ENCODE data around the gene CCDC81.
"Not testable (repeated sequence)": the region's sequence is repeated elsewhere in the genome, so short reads cannot be mapped to it uniquely, and the experiment has no call there.

Gene CCDC81

DNA sequence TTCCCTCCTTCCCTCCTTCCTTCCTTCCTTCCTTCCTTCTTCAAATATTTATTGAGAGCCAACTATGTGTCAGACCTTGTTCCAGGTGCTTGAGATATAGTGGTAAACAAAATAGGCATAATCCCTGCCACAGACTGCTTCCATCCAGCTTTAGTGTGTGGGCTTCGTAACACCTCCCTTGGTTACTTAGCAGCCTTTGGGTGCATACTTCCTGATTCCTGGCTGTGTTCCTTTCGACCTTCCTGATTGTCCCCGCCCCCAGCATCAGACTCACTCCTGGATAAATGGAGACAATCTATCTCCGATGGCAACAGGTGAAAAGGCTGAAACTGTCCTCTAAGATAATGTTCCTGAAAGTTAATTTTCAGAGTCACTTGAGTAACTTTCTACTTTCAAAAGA, 13.5 kb downstream of the CCDC81 start:
- no peak for DNase-seq

DNA sequence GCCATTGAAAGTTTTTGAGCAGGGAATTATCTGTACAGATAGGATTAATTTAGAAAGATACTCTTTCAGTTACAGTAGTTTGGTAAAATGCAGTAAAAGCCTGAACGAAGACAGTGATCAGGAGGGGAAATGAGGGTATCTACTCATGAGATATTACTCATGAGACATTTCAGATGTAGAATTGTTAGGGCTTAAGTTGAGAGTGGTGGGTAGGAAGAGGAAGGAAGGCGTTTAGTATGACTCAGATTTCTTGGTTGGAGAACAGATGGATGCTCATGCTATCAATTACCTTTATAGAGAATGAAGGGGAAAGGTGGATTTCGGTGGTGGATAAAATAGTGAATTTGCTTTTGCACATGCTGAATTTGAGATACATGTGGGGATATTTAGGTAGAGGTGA, 15.8 kb downstream of the CCDC81 start:
- no peak for DNase-seq

DNA sequence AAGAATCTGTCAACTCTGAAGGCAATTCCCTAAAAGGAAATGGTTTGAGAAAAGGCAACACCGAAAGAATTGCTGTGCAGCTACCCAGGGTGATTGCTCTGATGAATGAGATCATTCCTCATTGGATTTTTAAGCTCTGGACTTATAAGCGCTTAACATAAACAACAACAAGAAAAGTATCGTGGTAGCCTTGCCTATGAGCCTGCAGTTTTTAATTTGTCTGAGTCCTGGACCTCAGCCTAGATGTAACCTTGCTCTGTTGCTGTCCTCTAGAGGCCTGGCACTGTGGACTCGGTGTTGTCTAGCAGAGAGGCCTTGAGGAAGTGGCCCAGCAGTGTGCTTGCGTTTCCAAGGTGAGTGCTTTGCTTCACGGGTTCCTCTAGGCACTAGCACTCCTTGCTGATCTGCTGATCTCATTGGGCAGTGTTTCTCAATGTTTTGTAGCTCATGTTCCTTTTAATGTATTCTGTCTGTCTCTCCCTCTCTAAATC, 20.4 kb downstream of the CCDC81 start:
- no peak for DNase-seq

DNA sequence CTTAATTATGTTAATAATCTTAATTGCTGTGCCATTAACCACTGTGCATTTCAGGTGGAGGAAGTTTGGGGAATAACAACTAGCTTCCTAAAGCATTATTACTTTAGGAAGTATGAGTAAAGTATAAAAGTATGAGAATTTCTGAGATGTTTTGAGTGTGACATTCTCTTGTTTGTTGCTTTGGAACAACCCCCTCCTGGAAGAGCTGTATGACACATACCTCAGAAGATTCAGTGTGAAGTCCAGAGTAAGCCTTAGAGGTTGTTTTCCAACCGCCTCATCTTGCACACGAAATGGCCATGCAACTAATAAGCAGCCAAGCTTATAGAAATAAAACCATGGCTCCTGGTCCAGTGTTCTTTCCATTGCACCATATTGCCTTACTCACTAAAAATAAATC, 21.7 kb downstream of the CCDC81 start:
- DNase-seq = no peak

DNA sequence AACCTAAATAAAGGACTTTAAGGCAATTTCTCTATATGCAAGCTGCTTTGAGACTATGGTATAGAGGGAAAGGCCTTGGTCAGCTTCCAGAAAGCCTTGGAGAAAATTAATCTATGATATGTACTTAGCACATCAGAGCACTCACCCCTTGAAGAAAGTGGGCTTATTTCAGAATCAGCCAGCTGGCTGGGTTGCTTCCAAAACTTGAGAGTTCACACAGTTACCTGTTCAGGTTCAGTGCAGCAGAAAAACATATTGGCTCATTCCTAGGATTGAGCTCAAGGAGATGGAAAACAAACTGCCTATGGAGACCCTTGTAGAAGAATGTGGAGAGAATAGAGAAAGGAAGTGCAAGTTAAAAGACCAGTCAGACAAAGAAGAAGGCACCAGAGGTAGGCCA, 22.7 kb downstream of the CCDC81 start:
- DNase-seq = no peak

DNA sequence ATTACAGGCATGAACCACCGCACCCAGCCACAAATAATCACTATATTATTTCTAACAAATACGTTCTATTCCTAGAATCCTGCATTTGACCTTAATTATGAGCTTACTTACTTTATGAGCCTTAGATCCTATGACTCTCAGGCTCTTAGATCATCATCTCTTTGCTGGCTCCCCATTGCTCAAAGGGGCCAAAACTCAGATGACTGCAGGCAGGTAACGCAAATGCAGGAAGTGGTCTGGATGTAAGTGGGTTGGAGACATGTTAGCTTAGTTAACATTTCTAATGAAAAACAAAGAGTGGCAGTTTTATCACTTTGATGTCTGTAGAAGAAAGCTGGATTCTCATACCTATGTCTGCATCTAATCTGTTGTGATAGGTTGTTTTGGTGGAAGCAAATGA, 23.4 kb downstream of the CCDC81 start:
- DNase-seq = no peak

DNA sequence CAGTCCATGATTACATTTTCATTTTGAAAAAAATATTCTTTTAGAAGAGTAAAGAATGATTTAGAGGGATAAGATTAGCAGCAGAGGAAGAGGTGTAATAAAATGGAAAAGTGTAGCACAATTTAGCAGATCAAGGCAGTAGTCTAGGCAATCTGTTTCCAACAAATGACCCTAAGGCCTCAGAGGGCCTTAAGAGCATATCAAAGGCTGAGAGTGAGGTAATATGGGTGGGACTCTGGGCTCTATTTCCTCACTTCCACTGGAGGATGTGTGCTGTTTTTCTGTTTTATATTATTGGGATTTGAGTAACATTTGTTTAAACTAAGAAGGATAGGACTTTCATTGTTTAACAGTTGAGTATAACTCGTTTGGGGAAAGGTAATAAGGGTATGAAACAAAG, 28.8 kb downstream of the CCDC81 start:
- DNase-seq = no peak

DNA sequence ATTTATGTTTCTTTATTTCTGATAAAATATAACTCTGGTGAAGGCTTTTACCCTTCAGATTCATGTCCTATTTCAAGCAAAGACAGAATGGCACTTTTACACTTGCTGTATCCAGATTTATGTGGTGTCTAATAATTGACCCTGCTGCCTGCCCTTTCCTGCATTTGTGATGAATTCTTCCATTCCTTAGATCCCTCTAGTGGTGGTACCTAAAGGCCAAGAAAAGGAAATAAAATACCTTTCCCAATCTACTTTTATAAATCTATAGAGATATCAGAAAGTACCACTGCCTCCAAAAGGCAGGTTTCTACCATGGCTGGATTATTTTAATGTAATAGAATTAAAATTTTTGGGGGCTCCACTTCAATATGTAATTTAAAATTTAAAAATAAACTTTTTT, 34.2 kb downstream of the CCDC81 start:
- no peak for DNase-seq

DNA sequence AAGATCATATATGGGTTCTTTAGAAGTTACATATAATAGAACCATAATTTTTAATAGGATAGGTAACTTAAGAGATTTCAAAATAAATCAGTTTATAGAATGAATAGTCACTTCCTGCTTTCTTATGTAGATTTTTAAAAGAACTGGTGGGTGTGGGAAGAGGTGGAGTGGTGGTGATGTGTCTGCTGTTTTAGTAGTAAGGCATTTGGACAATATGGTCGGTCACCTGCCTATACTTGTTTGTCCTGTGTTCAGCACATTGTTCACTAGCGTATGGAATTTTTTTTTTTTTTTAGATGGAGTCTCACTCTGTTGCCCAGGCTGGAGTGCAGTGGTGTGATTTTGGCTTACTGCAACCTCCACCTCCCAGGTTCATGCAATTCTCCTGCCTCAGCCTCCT, 39.3 kb downstream of the CCDC81 start:
- no peak for DNase-seq

DNA sequence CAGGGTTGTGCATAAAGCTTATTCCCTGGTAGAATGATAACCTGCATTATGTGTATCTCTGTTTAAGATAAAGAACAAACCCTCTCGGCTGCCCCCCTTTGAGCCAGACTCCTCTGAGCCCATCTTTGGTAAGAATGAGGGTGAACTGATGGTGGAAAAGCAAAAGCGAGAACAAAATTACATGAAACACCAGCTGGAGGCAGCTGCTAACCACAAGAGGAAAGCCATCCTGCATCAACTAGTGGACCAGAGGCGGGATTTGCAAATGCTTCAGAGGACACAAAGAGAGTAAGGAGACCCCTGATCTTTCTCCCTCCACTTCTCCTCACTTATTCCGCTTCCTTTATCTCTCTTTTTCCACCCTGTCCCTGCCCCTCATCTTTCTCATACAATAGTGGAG, 40.3 kb downstream of the CCDC81 start:
- no peak for DNase-seq

DNA sequence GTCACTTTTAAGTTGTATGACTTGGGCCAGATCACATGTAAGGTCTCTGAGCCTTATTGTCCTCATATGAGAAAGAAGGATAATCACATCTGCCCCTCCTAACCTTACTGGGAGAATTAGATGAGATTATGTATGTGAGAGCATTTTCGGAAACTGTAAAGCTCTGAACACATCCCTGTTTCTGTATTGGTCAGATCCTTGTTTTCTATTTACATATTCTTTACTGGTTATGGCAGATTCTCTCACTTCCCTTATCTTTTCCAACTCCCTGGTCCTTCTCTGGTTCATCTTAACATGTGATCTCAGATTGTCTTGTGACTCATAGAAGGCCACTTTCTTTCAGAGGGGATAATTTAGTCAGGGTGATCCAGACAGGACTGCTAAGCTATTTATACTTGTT, 41.8 kb downstream of the CCDC81 start:
- no peak for DNase-seq

DNA sequence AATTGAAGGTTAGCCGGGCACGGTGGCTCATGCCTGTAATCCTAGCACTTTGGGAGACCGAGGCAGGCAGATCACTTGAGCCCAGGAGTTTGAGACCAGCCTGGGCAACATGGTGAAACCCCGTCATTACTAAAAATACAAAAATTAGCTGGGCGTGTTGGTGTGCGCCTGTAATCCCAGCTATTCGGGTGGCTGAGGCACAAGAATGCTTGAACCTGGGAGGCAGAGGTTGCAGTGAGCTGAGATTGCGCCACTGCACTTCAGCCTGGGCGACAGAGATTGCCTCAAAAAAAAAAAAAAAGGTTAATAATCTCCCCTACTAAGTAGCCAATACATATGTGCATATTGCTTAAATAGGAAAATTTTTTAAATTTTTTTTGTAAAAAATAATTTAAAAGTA, 42.3 kb downstream of the CCDC81 start:
- not testable (repeated sequence) for DNase-seq

DNA sequence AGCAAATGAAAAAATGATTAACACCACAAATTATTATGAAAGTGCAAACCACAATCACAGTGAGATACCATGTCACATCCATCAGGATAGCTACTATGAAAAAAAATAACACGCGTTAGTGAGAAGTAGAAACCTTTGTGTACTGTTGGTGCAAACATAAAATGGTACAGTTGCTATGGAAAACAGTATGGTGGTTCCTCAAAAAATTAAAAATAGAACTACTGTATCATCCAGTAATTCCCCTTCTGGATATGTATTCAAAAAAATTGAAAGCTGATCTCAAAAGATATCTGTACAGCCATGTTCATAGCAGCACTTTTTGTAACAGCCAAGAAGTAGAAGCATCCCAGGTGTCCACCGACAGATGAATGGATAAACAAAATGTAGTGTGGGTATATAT, 43.4 kb downstream of the CCDC81 start:
- DNase-seq = no peak

DNA sequence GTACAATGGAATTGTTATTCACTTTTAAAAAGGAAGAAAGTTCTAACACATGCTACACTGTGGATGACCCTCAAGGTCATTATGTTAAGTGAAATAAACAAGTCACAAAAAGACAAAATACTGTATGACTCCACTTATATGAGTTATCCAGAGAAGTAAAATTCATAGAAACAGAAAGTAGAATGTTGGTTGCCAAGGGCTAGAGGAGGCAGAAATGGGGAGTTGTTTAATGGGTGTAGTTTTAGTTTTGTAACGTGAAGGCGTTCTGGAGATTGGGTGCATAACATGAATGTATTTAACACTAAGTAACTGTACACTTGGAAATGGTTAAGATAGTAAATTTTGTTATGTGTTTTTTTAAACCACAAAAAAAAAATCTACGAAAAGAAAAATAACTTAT, 43.8 kb downstream of the CCDC81 start:
- DNase-seq = no peak

DNA sequence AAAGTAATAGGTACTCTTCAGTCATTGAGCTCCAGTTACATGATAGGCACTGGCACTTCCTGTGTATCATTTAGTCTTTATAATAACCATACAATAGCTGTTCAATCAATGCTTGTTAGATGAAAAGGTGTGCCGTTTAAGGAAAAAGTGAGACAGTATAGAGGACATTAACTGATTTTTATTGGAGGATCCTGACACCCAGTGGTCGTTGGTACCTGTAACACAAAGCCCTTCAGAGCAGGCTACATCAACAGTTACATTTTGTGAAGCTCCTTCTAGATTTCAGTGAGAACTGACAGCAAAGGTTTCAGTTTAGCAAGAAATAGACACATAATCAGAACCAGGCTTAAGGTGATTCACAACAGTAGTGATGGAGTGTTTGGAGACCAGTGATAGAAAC, 44.2 kb downstream of the CCDC81 start:
- no peak for DNase-seq

DNA sequence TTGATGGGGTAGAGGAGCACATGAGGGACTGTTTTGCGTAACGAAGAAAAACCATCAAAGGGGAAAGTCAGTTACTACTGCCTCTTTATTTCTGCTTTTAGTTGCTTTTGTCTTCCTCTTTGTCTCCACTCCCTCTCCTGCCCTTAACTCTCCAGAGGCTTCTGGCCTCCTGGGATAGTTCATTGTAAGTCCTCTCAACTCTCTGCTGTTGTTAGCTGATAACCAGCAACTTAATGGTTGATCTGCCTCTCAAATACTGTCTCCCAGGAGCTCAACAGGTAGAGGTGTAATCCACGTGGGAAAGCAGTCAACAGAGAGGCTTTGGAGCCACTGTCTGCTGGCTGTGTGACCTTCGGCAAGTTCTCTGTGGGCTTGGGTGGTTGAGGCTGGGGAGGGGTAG, 47.3 kb downstream of the CCDC81 start:
- no peak for DNase-seq

DNA sequence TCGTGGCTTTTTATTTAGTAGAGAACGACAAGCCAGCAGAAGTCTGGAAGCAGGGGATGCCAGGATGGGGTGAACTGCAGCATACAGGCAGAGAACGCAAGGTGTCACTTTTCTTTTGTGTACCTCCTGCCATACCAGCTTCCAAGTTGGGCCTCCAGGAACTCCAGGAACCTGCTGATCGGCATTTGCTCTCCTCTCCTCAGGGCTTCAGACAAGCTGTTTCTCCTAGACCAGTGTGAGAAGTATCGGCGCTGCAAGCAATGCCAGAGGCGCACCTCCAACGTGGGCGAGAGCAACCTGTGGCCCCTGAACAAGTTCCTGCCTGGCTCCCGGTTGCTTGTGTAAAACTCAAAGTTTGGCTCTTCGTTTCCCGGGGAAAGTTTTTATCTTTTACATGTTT, 47.7 kb downstream of the CCDC81 start:
- no peak for DNase-seq

DNA sequence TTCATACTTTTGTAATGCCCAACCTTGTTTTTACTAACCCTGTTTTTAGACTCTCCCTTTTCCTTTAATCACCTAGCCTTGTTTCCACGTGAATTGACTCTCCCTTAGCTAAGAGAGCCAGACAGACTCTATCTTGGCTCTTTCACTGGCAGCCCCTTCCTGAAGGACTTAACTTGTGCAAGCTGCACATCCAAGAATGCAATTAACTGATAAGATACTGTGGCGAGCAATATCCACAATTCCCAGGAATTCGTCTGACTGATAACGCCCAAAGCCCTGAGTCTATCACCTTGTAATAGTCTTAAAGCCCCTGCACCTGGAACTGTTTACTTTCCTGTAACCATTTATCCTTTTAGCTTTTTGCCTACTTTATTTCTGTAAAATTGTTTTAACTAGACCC, 48.8 kb downstream of the CCDC81 start:
- not testable (repeated sequence) for DNase-seq

DNA sequence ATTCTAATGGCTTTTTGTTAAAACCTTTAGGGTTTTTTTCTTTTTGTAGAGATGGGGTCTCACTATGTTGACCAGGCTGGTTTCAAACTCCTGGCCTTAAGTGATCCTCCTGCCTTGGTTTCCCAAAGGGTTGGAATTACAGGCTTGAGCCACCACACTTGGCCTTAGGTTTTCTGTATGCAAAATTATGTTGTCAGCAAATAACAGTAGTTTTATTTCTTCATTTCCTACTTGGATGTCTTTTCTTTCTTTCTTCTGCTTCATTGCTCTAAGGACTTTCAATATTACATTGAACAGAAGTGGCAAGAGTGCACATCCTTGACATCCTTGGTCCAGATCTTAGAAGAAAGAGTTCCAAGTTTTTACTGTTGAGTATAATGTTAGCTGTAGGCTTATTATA, 52.8 kb downstream of the CCDC81 start:
- no peak for DNase-seq

DNA sequence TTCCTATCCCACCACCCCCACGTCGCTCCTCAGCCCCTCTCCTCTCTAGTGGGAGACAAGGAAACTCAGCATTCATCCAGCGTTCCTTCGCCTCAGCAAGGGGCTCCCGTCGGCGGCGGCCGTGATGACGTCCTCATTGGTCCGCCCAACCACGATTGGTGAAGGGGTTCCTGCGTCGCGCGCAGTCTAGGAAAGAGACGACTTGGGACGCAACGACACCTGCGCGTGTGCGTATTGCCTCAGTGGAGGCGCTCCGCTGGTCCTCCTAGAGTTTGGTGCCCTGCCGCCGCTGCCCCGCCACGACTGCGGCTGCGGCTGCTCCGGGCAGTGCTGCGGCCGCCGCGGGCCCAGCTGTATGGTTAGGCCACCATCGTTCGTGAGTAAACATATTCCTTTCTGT, 56.6 kb downstream of the CCDC81 start:
- DNase-seq = no peak

DNA sequence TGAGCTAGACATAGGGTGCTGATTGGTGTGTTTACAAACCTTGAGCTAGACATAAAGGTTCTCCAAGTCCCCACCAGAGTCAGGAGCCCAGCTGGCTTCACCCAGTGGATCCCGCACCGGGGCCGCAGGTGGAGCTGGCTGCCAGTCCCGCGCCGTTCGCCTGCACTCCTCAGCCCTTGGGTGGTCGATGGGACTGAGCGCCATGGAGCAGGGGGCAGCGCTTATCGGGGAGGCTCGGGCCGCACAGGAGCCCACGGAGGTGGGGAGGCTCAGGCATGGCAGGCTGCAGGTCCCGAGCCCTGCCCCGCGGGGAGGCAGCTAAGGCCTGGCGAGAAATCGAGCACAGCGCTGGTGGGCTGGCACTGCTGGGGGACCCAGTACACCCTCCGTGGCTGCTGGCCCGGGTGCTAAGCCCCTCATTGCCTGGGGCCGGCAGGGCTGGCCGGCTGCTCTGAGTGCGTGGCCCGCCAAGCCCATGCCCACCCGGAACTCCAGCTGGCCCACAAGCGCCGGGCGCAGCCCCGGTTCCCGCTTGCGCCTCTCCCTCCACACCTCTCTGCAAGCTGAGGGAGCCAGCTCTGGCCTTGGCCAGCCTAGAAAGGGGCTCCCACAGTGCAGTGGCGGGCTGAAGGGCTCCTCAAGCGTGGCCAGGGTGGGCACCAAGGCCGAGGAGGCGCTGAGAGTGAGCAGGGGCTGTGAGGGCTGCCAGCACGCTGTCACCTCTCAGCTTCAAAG, 58.8 kb downstream of the CCDC81 start:
- not testable (repeated sequence) for DNase-seq

DNA sequence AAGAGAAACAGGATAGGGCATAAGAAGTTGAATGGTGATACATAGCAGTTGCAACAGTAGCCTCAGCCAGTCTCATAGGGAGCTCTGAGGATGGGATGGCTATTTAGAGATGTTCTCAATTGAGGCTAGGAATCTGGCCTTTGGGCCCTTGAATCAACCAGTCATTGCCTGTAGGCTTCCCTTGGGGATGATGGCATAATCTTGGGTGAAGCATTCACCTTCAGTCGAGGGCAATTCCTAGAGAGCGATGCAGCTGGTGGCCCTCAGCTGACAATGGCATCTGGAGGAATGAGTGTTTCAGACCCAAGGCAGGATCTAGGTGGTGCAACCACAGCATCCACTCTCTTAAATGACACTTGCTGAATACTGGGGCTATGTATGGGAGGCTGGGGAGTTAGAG, 61.0 kb downstream of the CCDC81 start:
- no peak for DNase-seq

DNA sequence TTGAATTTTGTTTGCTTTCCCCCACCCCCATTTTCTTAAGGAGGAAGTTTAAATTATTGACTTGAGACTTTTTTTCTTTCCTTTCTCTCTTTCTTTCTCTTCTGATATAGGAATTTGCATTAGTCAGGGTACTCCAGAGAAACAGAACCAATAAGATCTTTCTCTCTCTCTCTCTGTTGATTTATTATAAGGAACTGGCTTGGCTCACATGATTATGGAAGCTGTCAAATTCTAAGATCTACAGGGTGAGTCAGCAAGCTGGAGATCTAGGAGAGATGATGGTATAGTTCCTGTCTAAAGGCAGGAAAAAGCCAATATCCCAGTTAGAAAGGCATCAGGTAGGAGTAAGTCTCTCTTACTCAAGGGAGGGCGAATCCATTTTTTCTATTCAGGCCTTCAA, 64.0 kb downstream of the CCDC81 start:
- DNase-seq = no peak

DNA sequence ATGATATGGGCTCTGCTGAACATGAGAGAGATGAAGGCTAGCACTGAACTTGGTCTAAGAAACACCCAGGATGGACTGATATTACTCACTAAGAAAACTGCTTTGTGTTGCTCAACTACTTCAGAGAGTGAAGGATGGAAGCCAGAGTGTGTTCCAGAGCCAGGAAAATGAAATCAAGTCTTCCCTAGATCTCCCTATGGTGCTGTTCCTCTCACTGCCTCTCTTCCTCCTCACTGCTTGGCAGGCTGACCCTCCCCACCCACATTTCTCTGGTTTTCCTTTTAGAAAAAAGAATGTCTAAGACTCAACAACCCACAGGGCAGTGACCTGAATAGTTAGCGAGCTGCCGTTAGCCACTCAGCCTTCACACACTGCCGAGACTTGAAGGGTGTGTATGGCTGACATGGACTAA, 65.6 kb downstream of the CCDC81 start:
- DNase-seq = no peak

DNA sequence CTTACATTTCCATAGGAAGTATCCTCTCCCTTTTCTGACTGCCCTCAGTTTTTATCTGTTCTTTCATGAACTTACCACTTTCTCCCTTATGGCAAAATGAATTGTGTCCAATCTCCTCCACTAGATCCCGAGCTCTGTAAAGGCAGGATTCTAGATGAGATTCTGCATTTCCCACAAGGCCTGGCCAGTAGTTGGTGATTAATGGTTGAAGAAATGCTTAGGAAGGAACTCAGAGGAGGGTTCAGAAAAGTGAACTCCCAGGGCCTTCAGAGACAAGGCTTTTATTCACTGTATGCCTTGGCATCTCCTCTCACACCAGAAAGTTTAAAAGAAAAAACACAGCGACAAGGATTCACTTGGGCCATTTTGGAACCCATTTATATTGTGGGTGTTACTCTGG, 66.2 kb downstream of the CCDC81 start:
- no peak for DNase-seq
